ENCODE data around the gene OR4D11.
"Not testable (repeated sequence)": the region's sequence is repeated elsewhere in the genome, so short reads cannot be mapped to it uniquely, and the experiment has no call there.

The OR4D11 gene

GRCh38 chr11:59503276-59503675, at the start of gene OR4D11:
Gene OR4D11, plus strand, starts transcription at chr11:59503576. Its CDS starts 0 bp downstream, at chr11:59503576.
- DNase-seq: no peak

GRCh38 chr11:59456661-59457060, 46.7 kb upstream of the OR4D11 start, which contains the start of gene OR4D6:
Gene OR4D6, plus strand, starts transcription at chr11:59456961. Its CDS starts 0 bp downstream, at chr11:59456961.
- no peak for DNase-seq

- DNase-seq: no peak
These were observed 43.5 kb upstream of the OR4D11 start for GRCh38 chr11:59459916-59460315.

- DNase-seq: peak; percentile 53
These were observed 40.2 kb upstream of the OR4D11 start for GRCh38 chr11:59463190-59463641.

GRCh38 chr11:59473015-59473414, 30.4 kb upstream of the OR4D11 start, which contains the start of gene OR4D10:
Gene OR4D10, plus strand, starts transcription at chr11:59473315. Its CDS starts 4,115 bp downstream, at chr11:59477430.
- no peak for DNase-seq

- no peak for DNase-seq
These were observed 28.2 kb upstream of the OR4D11 start for GRCh38 chr11:59475176-59475575.

GRCh38 chr11:59479906-59480305, 23.5 kb upstream of the OR4D11 start:
- DNase-seq: no peak

- no peak for DNase-seq
These were observed 23.0 kb upstream of the OR4D11 start for GRCh38 chr11:59480359-59480758.

- DNase-seq: no peak
These were observed 1.4 kb upstream of the OR4D11 start for GRCh38 chr11:59501931-59502330.

GRCh38 chr11:59510941-59511589, 7.7 kb downstream of the OR4D11 start, which contains the start of gene OR4D9:
Gene OR4D9, plus strand, starts transcription at chr11:59511539. Its CDS starts 3,374 bp downstream, at chr11:59514913.
- DNase-seq: no peak

- no peak for DNase-seq
These were observed 8.3 kb downstream of the OR4D11 start for GRCh38 chr11:59511675-59512074.

- not testable (repeated sequence) for DNase-seq
These were observed 16.8 kb downstream of the OR4D11 start for GRCh38 chr11:59520139-59520538.

GRCh38 chr11:59520741-59521140, 17.4 kb downstream of the OR4D11 start:
- DNase-seq: no peak

GRCh38 chr11:59523541-59523940, 20.2 kb downstream of the OR4D11 start:
- no peak for DNase-seq

GRCh38 chr11:59528711-59529110, 25.3 kb downstream of the OR4D11 start:
- no peak for DNase-seq

GRCh38 chr11:59532620-59533019, 29.2 kb downstream of the OR4D11 start:
- no peak for DNase-seq

GRCh38 chr11:59534676-59535075, 31.3 kb downstream of the OR4D11 start:
- no peak for DNase-seq

- DNase-seq: no peak
These were observed 38.9 kb downstream of the OR4D11 start for GRCh38 chr11:59542142-59542810.

- not testable (repeated sequence) for DNase-seq
These were observed 40.3 kb downstream of the OR4D11 start for GRCh38 chr11:59543713-59544112.

- DNase-seq: no peak
These were observed 41.4 kb downstream of the OR4D11 start for GRCh38 chr11:59544869-59545178.

- no peak for DNase-seq
These were observed 42.0 kb downstream of the OR4D11 start for GRCh38 chr11:59545179-59546020.

GRCh38 chr11:59547605-59548308, 44.4 kb downstream of the OR4D11 start:
- not testable (repeated sequence) for DNase-seq

GRCh38 chr11:59548309-59548656, 44.9 kb downstream of the OR4D11 start:
- DNase-seq: no peak
